NT2/D1 (cell line): ENCODE results near the gene LIN7C.

Source experiments
- DNase-seq: peaks from one replicate; pipeline ENCODE4 v3.0.0-alpha.2; 2011; ENCODE audit warnings: low read depth, low spot score
- H3K27me3 ChIP-seq: 2 replicates; pipeline ENCODE4 v1.6.0; 2011; ENCODE audit warnings: mild to moderate bottlenecking; ENCODE audit not compliant: insufficient read length, insufficient read depth
- H3K36me3 ChIP-seq: 2 replicates; pipeline ENCODE4 v1.6.1; 2011; ENCODE audit warnings: mild to moderate bottlenecking, low read length, mixed read lengths; ENCODE audit not compliant: insufficient read depth, insufficient read length
- H3K4me1 ChIP-seq: 2 replicates; pipeline ENCODE4 v1.5.1; 2011; ENCODE audit not compliant: insufficient read depth, insufficient read length
- H3K4me3 ChIP-seq: 2 replicates; pipeline ENCODE4 v1.5.1; 2011; ENCODE audit warnings: low read depth; ENCODE audit not compliant: insufficient read length
- H3K9ac ChIP-seq: 2 replicates; pipeline ENCODE4 v1.6.0; 2011; ENCODE audit warnings: low read depth; ENCODE audit not compliant: insufficient read length
- H3K9me3 ChIP-seq: 2 replicates; pipeline ENCODE4 v1.5.1; 2011; ENCODE audit warnings: mild to moderate bottlenecking, low read length; ENCODE audit not compliant: insufficient read depth
- SUZ12 ChIP-seq: IDR thresholded peaks from 2 replicates; pipeline ENCODE4 v1.6.1; 2011; ENCODE audit not compliant: insufficient read length, insufficient read depth; ENCODE audit errors: extremely low read depth
- YY1 ChIP-seq: IDR thresholded peaks from 2 replicates; pipeline ENCODE4 v1.6.1; 2011; ENCODE audit not compliant: insufficient read length, insufficient read depth
- ZNF274 ChIP-seq: IDR thresholded peaks from 2 replicates; pipeline ENCODE4 v1.6.1; 2011; ENCODE audit warnings: mild to moderate bottlenecking, low read depth, low read length

The LIN7C gene

GRCh38 chr11:27541790-27542189, 35.2 kb upstream of the LIN7C start:
- no peak overlapping the region for H3K4me3 ChIP-seq
- no peaks in the 10 kb centered on the region for H3K9me3 ChIP-seq
- DNase-seq, result no peak
- no peak overlapping the region for H3K9ac ChIP-seq
- H3K27me3 ChIP-seq, result no peaks in the 10 kb centered on the region
- no peaks in the 10 kb centered on the region for H3K36me3 ChIP-seq
- TF ChIP-seq ZNF274 (no peak), SUZ12 (no peak), YY1 (no peak)
- no peaks in the 10 kb centered on the region for H3K4me1 ChIP-seq

GRCh38 chr11:27540051-27540450, 33.5 kb upstream of the LIN7C start:
- no peaks in the 10 kb centered on the region for H3K27me3 ChIP-seq
- TF ChIP-seq YY1 (no peak), ZNF274 (no peak), SUZ12 (no peak)
- H3K36me3 ChIP-seq, result no peaks in the 10 kb centered on the region
- no peak overlapping the region for H3K9ac ChIP-seq
- no peak overlapping the region for H3K4me3 ChIP-seq
- no peak for DNase-seq
- H3K9me3 ChIP-seq, result no peaks in the 10 kb centered on the region
- no peaks in the 10 kb centered on the region for H3K4me1 ChIP-seq

- H3K9ac ChIP-seq, result no peak overlapping the region
- no peaks in the 10 kb centered on the region for H3K9me3 ChIP-seq
- H3K4me1 ChIP-seq, result no peaks in the 10 kb centered on the region
- no peaks in the 10 kb centered on the region for H3K27me3 ChIP-seq
- TF ChIP-seq SUZ12 (no peak), YY1 (no peak), ZNF274 (no peak)
- no peak for DNase-seq
- H3K36me3 ChIP-seq, result no peaks in the 10 kb centered on the region
- no peak overlapping the region for H3K4me3 ChIP-seq
These were observed 28.5 kb upstream of the LIN7C start for GRCh38 chr11:27535103-27535502.

- DNase-seq, result no peak
These were observed 26.2 kb upstream of the LIN7C start for GRCh38 chr11:27532652-27533325.

GRCh38 chr11:27528712-27529111, 22.1 kb upstream of the LIN7C start:
- no peak overlapping the region for H3K9ac ChIP-seq
- no peak for DNase-seq
- no peaks in the 10 kb centered on the region for H3K4me1 ChIP-seq
- H3K36me3 ChIP-seq, result no peaks in the 10 kb centered on the region
- no peaks in the 10 kb centered on the region for H3K27me3 ChIP-seq
- TF ChIP-seq ZNF274, result no peak
- TF ChIP-seq SUZ12, result no peak
- TF ChIP-seq YY1, result no peak
- H3K4me3 ChIP-seq, result no peak overlapping the region
- H3K9me3 ChIP-seq, result no peaks in the 10 kb centered on the region

More at GRCh38 chr11:27532652-27533325, 26.2 kb upstream of the LIN7C start:
- Histone ChIP-seq H3K4me3 (no peak overlapping the region), H3K27me3 (no peaks in the 10 kb centered on the region), H3K9ac (no peak overlapping the region), H3K36me3 (no peaks in the 10 kb centered on the region), H3K9me3 (no peaks in the 10 kb centered on the region), H3K4me1 (no peaks in the 10 kb centered on the region)
- TF ChIP-seq SUZ12, result no peak
- no peak for TF ChIP-seq YY1
- no peak for TF ChIP-seq ZNF274

- H3K9me3 ChIP-seq, result no peaks in the 10 kb centered on the region
- no peak overlapping the region for H3K4me3 ChIP-seq
- no peaks in the 10 kb centered on the region for H3K4me1 ChIP-seq
- no peak for TF ChIP-seq SUZ12
- no peak for TF ChIP-seq YY1
- TF ChIP-seq ZNF274, result no peak
- H3K9ac ChIP-seq, result no peak overlapping the region
- no peaks in the 10 kb centered on the region for H3K36me3 ChIP-seq
- no peak for DNase-seq
- H3K27me3 ChIP-seq, result no peaks in the 10 kb centered on the region
These were observed 20.0 kb upstream of the LIN7C start for GRCh38 chr11:27526535-27526934.

GRCh38 chr11:27525824-27526516, 19.4 kb upstream of the LIN7C start:
- Histone ChIP-seq H3K4me3 (no peak overlapping the region), H3K4me1 (no peaks in the 10 kb centered on the region), H3K27me3 (no peaks in the 10 kb centered on the region), H3K36me3 (no peaks in the 10 kb centered on the region), H3K9ac (no peak overlapping the region), H3K9me3 (no peaks in the 10 kb centered on the region)
- TF ChIP-seq YY1 (no peak), ZNF274 (no peak), SUZ12 (no peak)
- DNase-seq, result no peak
